HEK293 (cell line): ENCODE measurements around the gene SLC7A11.

Experiments used
- CTCF ChIA-PET: fragments of 350-600 bp; formaldehyde crosslinking; extraction: SDS; loops from one replicate; lab custom pipeline; 2021; ENCODE audit warnings: antibody characterized with exemption; lab: Yijun Ruan, JAX
- POLR2A ChIA-PET: fragments of 300-600 bp; formaldehyde crosslinking; extraction: SDS; loops from one replicate; lab custom pipeline; 2020; ENCODE audit warnings: antibody characterized with exemption, inconsistent platforms; lab: Yijun Ruan, JAX
- H3K27ac ChIP-seq: fragments of 200-500 bp; sonication (Bioruptor generic); 2 replicates; pipeline ENCODE4 v1.5.1; 2014; ENCODE audit warnings: low read depth, low read length, control low read depth, inconsistent platforms; ENCODE audit errors: extremely low read depth
- H3K36me3 ChIP-seq, 2 experiments: fragments of 200-500 bp in 1 of 2; sonication (Bioruptor generic) in 1 of 2; 1 replicate in 1 of 2; 2 replicates in 1 of 2; pipeline ENCODE4 v1.5.1; 2014 to 2017; ENCODE audit warnings: inconsistent platforms in 2 of 2, low read length in 2 of 2; ENCODE audit not compliant: control insufficient read depth in 2 of 2, insufficient read depth in 1 of 2
- H3K4me1 ChIP-seq: fragments of 200-500 bp; sonication (Bioruptor generic); 2 replicates; pipeline ENCODE4 v1.5.1; 2014; ENCODE audit warnings: mild to moderate bottlenecking, low read length, inconsistent platforms; ENCODE audit not compliant: control insufficient read depth, insufficient read depth
- H3K4me3 ChIP-seq: 2 replicates; pipeline ENCODE4 v1.5.1; 2011; ENCODE audit warnings: low read depth, mild to moderate bottlenecking, control low read depth, low read length, moderate library complexity
- H3K9me3 ChIP-seq: fragments of 200-500 bp; sonication (Bioruptor generic); 2 replicates; pipeline ENCODE4 v1.5.1; 2014; ENCODE audit warnings: low read depth, low read length, inconsistent platforms; ENCODE audit not compliant: control insufficient read depth, insufficient read depth
- ATF2 ChIP-seq: fragments of 450-650 bp; formaldehyde crosslinking; IDR thresholded peaks from 2 replicates; pipeline ENCODE4 v1.5.1; 2016; ENCODE audit warnings: missing biosample characterization, missing genetic modification characterization, low read depth
- CTCF ChIP-seq: fragments of 450-650 bp; formaldehyde crosslinking; IDR thresholded peaks from 2 replicates; pipeline ENCODE4 v1.5.1; 2016; ENCODE audit warnings: missing biosample characterization, missing genetic modification characterization
- HOXC10 ChIP-seq: sonication (generic); formaldehyde crosslinking; IDR thresholded peaks from 2 replicates; pipeline ENCODE4 v1.8.1; 2023; ENCODE audit warnings: mild to moderate bottlenecking, missing genetic modification reagents
- KLF8 ChIP-seq: fragments of 450-650 bp; formaldehyde crosslinking; IDR thresholded peaks from 2 replicates; pipeline ENCODE4 v1.5.1; 2016; ENCODE audit warnings: missing biosample characterization, missing genetic modification characterization
- SCRT2 ChIP-seq: fragments of 450-650 bp; formaldehyde crosslinking; IDR thresholded peaks from 2 replicates; pipeline ENCODE4 v1.5.1; 2016; ENCODE audit warnings: missing biosample characterization, missing genetic modification characterization
- SP2 ChIP-seq: fragments of 450-650 bp; formaldehyde crosslinking; IDR thresholded peaks from 2 replicates; pipeline ENCODE4 v1.5.1; 2016; ENCODE audit warnings: missing biosample characterization, missing genetic modification characterization
- TRIM28 ChIP-seq: IDR thresholded peaks from 2 replicates; pipeline ENCODE4 v1.6.1; 2011; ENCODE audit warnings: low read length, control low read depth, borderline replicate concordance
- ZNF157 ChIP-seq: fragments of 450-650 bp; formaldehyde crosslinking; IDR thresholded peaks from 2 replicates; pipeline ENCODE4 v1.5.1; 2016; ENCODE audit warnings: missing biosample characterization, missing genetic modification characterization
- ZNF558 ChIP-seq: fragments of 450-650 bp; formaldehyde crosslinking; IDR thresholded peaks from 2 replicates; pipeline ENCODE4 v1.5.1; 2016; ENCODE audit warnings: missing biosample characterization, missing genetic modification characterization
- ZNF580 ChIP-seq: fragments of 450-650 bp; formaldehyde crosslinking; IDR thresholded peaks from 2 replicates; pipeline ENCODE4 v1.5.1; 2016; ENCODE audit warnings: missing biosample characterization, missing genetic modification characterization
- ZNF645 ChIP-seq: fragments of 450-650 bp; formaldehyde crosslinking; IDR thresholded peaks from 2 replicates; pipeline ENCODE4; 2016; ENCODE audit warnings: missing biosample characterization, missing genetic modification characterization
- ZNF654 ChIP-seq: fragments of 450-650 bp; formaldehyde crosslinking; IDR thresholded peaks from 2 replicates; pipeline ENCODE4 v1.5.1; 2016; ENCODE audit warnings: low read depth, missing biosample characterization, missing genetic modification characterization
- ZNF692 ChIP-seq: fragments of 450-650 bp; formaldehyde crosslinking; IDR thresholded peaks from 2 replicates; pipeline ENCODE4 v1.5.1; 2016; ENCODE audit warnings: missing biosample characterization, missing genetic modification characterization
- ZNF785 ChIP-seq: fragments of 450-650 bp; formaldehyde crosslinking; IDR thresholded peaks from 2 replicates; pipeline ENCODE4 v1.5.1; 2016; ENCODE audit warnings: missing biosample characterization, missing genetic modification characterization
- TF ChIP-seq, protein P1 (sequence below): fragments of 450-650 bp; IDR thresholded peaks from 2 replicates; pipeline ENCODE4 v1.5.1; 2018; ENCODE audit warnings: missing biosample characterization, mild to moderate bottlenecking, missing genetic modification characterization

SLC7A11 gene

GRCh38 chr4:138184886-138185285 is 57.3 kb downstream of the SLC7A11 start:
- POLR2A ChIA-PET: no interaction called here
- TF ChIP-seq, protein P1, sequence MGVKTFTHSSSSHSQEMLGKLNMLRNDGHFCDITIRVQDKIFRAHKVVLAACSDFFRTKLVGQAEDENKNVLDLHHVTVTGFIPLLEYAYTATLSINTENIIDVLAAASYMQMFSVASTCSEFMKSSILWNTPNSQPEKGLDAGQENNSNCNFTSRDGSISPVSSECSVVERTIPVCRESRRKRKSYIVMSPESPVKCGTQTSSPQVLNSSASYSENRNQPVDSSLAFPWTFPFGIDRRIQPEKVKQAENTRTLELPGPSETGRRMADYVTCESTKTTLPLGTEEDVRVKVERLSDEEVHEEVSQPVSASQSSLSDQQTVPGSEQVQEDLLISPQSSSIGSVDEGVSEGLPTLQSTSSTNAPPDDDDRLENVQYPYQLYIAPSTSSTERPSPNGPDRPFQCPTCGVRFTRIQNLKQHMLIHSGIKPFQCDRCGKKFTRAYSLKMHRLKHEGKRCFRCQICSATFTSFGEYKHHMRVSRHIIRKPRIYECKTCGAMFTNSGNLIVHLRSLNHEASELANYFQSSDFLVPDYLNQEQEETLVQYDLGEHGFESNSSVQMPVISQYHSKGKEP (tag by site-specific recombination): 0 out of 2 replicates have a peak, but pooled peaks have one; percentile 69
- no peak for TF ChIP-seq ZNF785 (tag by site-specific recombination)
- no peak for TF ChIP-seq HOXC10 (CRISPR knock-in tag)
- no peak for TF ChIP-seq ZNF157 (tag by site-specific recombination)
- TF ChIP-seq, all 188 proteins: peak for 1

DNA sequence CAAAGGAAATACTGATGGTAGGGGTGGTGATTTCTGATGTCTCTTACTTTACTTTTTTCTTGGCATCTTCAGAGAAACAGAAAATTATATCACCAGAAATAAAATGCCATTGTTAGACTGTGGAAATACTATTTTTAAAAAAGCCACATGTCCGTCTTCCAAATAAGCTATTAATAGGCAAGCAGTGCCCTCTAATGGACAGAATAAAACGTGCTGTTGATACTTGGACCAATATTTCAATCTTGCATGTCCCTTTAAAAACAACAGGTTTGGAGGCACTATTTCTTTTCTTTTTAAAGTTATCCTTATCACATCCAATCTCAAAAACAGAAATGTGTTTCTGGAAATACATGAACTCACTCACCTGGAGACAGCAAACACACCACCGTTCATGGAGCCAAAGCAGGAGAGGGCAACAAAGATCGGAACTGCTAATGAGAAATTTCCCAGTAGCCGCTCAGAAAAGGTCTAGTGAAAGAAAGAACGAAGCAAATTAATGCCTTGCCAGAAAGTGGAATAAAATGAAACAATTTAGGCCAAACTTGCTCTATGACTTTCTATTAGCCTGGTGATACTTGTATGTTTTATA is 59.2 kb downstream of the SLC7A11 start:
- POLR2A ChIA-PET: interaction anchor here (0.6 kb wide), 1 partner anchor 27 kb away, joined by 5 read pairs; no protein-coding TSS in a partner anchor
- peaks cover 0 to 14% of the 10 kb centered on the region in 2 experiments; a peak in 1 of 3 replicates for H3K36me3 ChIP-seq
- TF ChIP-seq ZNF558 (tag by site-specific recombination) (no peak), CTCF (tag by site-specific recombination) (no peak), ZNF580 (tag by site-specific recombination) (no peak), ZNF692 (tag by site-specific recombination) (no peak), SCRT2 (tag by site-specific recombination) (peak; percentile 48; the same call in 1 of the 2 replicates), ATF2 (no peak), ZNF645 (tag by site-specific recombination) (no peak), ZNF654 (tag by site-specific recombination) (peak; percentile 55), TRIM28 (no peak), KLF8 (tag by site-specific recombination) (no peak), SP2 (no peak)
- TF ChIP-seq, all 188 proteins: peak for 2
- Histone ChIP-seq H3K27ac (no peak overlapping the region), H3K4me3 (no peak overlapping the region), H3K4me1 (no peaks in the 10 kb centered on the region), H3K9me3 (no peaks in the 10 kb centered on the region)
- CTCF ChIA-PET: interaction anchor here (0.6 to 1.9 kb wide), 9 partner anchors 11 to 363 kb away, joined by 3 to 9 read pairs (median 3); no protein-coding TSS in a partner anchor

More at GRCh38 chr4:138184886-138185285, 57.3 kb downstream of the SLC7A11 start:
- CTCF ChIA-PET: interaction anchor here (0.6 to 1.3 kb wide), 2 partner anchors 392 to 493 kb away, joined by 3 to 4 read pairs; no protein-coding TSS in a partner anchor
- H3K4me1 ChIP-seq: no peaks in the 10 kb centered on the region
- H3K9me3 ChIP-seq: no peaks in the 10 kb centered on the region
- no peak overlapping the region for H3K27ac ChIP-seq
- H3K36me3 ChIP-seq: peaks cover 0 to 12% of the 10 kb centered on the region in 2 experiments; a peak in 1 of 3 replicates
- no peak overlapping the region for H3K4me3 ChIP-seq
